Measurements from ENCODE around the gene SPATA31E1.

DNA sequence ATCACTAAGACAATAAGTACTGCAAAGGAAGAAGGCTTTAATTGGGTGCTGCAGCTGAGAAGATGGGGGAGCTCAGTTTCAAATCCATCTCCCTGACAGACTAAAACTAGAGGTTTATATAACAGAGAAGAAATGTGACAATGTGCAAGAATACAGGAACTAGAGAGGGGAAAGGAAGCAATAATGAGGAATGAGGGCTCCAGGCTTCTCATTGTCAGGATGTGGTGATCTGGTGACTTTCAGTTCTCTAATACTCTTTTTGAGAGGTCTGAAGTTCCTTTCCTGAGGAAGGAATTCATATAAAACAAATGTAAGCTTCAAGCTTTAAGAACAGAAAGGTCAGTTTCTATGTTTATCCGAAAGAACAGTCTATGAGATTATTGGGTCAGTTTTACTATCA is 42.5 kb upstream of the SPATA31E1 start:
- TF ChIP-seq ZNF274 (IDR thresholded peaks at IDR 0.05; ENCODE audit: low read depth, low read length) (no peak), YY1 (IDR thresholded peaks at IDR 0.05; ENCODE audit: insufficient read depth, insufficient read length) (no peak), SUZ12 (IDR thresholded peaks at IDR 0.05; ENCODE audit: extremely low read depth, insufficient read depth, insufficient read length) (no peak)

All from NT2/D1 (cell line).